ENCODE data around the gene ARL15. TPM values are rescaled to one million over a fixed set of nuclear protein-coding genes. Genes with fewer than 3 reads are reported as not detected.

The ARL15 gene
- total RNA-seq, 6 experiments from 2014 or later: 9.8 to 16.0 (median 13.4) TPM

- no peak for TF ChIP-seq CTCF (IDR thresholded peaks at IDR 0.05)
- Mint-ChIP-seq H3K36me3 (ENCODE audit: low read depth) (no peaks in the 10 kb centered on the region), H3K9me3 (no peaks in the 10 kb centered on the region), H3K27ac (no peak overlapping the region), H3K4me1 (ENCODE audit: low read depth) (no peaks in the 10 kb centered on the region; the same call in 1 of the 2 replicates), H3K4me3 (no peak overlapping the region), H3K27me3 (ENCODE audit: insufficient read depth) (peaks cover 1% of the 10 kb centered on the region; the same call in 1 of the 2 replicates)
- DNase-seq: no peak
These were observed 68.1 kb downstream of the ARL15 start for GRCh38 chr5:54242297-54242696.

- peaks cover 6% of the 10 kb centered on the region for H3K4me1 Mint-ChIP-seq (ENCODE audit: low read depth)
- TF ChIP-seq CTCF (IDR thresholded peaks at IDR 0.05): peak; percentile 85
- no peaks in the 10 kb centered on the region for H3K9me3 Mint-ChIP-seq
- no peaks in the 10 kb centered on the region for H3K36me3 Mint-ChIP-seq (ENCODE audit: low read depth)
- DNase-seq: peak; percentile 47
- peak overlapping the region; percentile 82 for H3K4me3 Mint-ChIP-seq
- H3K27ac Mint-ChIP-seq: no peak overlapping the region; the same call in 1 of the 2 replicates
- H3K27me3 Mint-ChIP-seq (ENCODE audit: insufficient read depth): peaks cover 2% of the 10 kb centered on the region; the same call in 1 of the 2 replicates
These were observed 76.0 kb downstream of the ARL15 start for GRCh38 chr5:54234304-54234933.

GRCh38 chr5:54230936-54231685, 79.3 kb downstream of the ARL15 start:
- DNase-seq: no peak
- Mint-ChIP-seq H3K36me3 (ENCODE audit: low read depth) (no peaks in the 10 kb centered on the region), H3K4me3 (no peak overlapping the region), H3K27ac (no peak overlapping the region), H3K4me1 (ENCODE audit: low read depth) (peaks cover 17% of the 10 kb centered on the region), H3K27me3 (ENCODE audit: insufficient read depth) (peaks cover under 1% of the 10 kb centered on the region; the same call in 1 of the 2 replicates), H3K9me3 (no peaks in the 10 kb centered on the region)
- no peak for TF ChIP-seq CTCF (IDR thresholded peaks at IDR 0.05)

GRCh38 chr5:54229041-54229780, 81.2 kb downstream of the ARL15 start:
- Mint-ChIP-seq H3K4me3 (no peak overlapping the region), H3K27ac (no peak overlapping the region), H3K27me3 (ENCODE audit: insufficient read depth) (no peaks in the 10 kb centered on the region; the same call in none of the 2 replicates), H3K36me3 (ENCODE audit: low read depth) (no peaks in the 10 kb centered on the region), H3K4me1 (ENCODE audit: low read depth) (peaks cover 14% of the 10 kb centered on the region), H3K9me3 (no peaks in the 10 kb centered on the region)
- TF ChIP-seq CTCF (IDR thresholded peaks at IDR 0.05): peak; percentile 99
- DNase-seq: peak; percentile 40

GRCh38 chr5:54227759-54228158, 82.6 kb downstream of the ARL15 start:
- no peak overlapping the region for H3K4me3 Mint-ChIP-seq
- H3K36me3 Mint-ChIP-seq (ENCODE audit: low read depth): no peaks in the 10 kb centered on the region
- no peak overlapping the region for H3K27ac Mint-ChIP-seq
- no peaks in the 10 kb centered on the region for H3K9me3 Mint-ChIP-seq
- no peaks in the 10 kb centered on the region; the same call in none of the 2 replicates for H3K27me3 Mint-ChIP-seq (ENCODE audit: insufficient read depth)
- TF ChIP-seq CTCF (IDR thresholded peaks at IDR 0.05): no peak
- peaks cover 14% of the 10 kb centered on the region for H3K4me1 Mint-ChIP-seq (ENCODE audit: low read depth)
- DNase-seq: no peak

Data from HFFc6 (cell line).